Stimulated activated CD8-positive, alpha-beta memory T cell treated with anti-CD3 and anti-CD28 coated beads, Interleukin-2, amount 100 ng/mL, for 48 hours (primary cell): ENCODE data around the gene DNAJB12.

Experiments used
- DNase-seq, 2 donors: peaks; one replicate each; pipeline ENCODE4 v3.0.0-alpha.2; 2020; ENCODE audit warnings: low read depth in 2 of 2

The DNAJB12 gene

DNA sequence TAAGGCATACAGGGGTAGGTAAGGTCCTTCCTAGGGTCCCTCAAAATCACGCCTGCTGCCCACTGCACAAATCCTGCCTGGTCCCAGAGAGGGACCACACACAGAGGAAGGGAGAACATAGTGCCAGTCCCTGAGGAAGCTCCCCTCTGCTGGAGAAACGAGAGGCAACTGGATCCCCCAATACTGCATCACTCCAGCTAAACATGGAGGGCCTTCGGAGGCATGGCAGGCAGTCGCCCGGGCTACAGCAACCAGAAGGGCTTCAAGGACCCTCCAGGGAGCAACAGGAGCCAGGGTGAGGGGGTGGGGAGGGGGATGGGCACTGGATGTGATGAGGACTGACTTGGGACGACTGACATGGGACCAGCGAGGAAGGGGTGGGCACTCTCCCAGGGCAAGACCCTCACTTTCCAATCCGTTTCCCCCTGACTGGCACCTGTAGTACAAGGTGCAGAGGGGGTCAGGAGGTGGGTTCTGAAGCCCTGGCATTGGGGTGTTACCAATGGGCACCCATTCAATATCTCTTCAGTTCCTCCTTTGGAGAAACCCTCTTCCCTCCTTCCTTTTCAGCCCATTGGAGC is 59.3 kb downstream of the DNAJB12 start:
- no peak for DNase-seq

- no peak for DNase-seq
These were observed 62.5 kb downstream of the DNAJB12 start for GRCh38 chr10:72292223-72292691.

DNA sequence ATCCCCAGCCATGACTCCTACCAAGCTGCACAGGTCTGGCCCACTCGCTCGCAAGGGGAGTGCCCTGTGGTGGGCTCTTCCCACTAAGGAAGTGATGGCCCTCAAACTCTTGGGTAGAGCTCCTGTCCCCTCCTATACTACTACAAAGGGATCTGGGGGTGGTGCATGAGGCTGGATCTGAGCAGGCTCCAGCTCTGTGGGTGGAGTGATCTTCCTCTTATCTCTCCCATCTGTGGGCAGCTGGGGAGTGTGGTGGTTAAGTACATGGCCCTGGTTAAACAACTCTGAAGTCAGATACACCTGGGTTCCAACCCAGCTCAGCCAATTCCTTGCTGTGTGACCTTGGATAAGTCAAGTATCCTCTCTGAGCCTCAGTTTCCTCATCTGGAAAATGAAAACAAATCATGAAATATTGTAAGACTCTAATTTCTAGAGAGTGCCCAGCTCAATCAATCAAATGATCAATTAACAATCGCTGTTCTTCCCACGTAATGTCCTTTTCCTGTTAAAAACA is 63.6 kb downstream of the DNAJB12 start:
- no peak for DNase-seq

- no peak for DNase-seq
These were observed 68.7 kb downstream of the DNAJB12 start for GRCh38 chr10:72285972-72286521.

DNA sequence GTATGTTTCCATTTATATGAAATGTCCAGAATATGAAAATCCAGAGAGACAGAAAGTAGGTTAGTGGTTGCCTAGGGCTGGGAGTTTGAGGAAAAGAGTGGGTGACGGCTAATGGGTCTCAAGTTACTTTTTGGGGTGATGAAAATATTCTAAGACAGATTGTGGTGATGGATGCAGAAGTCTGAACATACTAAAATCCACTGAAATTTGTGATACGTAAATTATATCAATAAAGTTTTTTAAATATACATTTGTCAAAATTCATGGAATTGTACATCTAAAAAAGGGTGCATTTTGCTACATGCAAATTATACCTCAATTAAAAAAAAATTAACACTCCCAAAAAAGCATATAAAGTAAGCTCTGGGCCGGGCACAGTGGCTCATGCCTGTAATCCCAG is 71.6 kb downstream of the DNAJB12 start:
- DNase-seq: no peak
